ENCODE data around the gene DAPP1.

The DAPP1 gene

GRCh38 chr4:99801005-99801699, 15.5 kb upstream of the DAPP1 start:
- ChIA-PET CTCF (interaction anchor here (0.8 to 9.0 kb wide), 2 partner anchors 10 to 241 kb away, joined by 3 to 79 read pairs; no protein-coding TSS in a partner anchor), POLR2A (no interaction called here)
- no peak for TF ChIP-seq CTCF (IDR thresholded peaks at IDR 0.05; ENCODE audit: control extremely low read depth, extremely low read depth, low read depth, missing control alignments)
- DNase-seq (ENCODE audit: extremely low spot score) = no peak

GRCh38 chr4:99803566-99804101, 13.0 kb upstream of the DAPP1 start:
- TF ChIP-seq CTCF (IDR thresholded peaks at IDR 0.05; ENCODE audit: control extremely low read depth, extremely low read depth, low read depth, missing control alignments) = no peak
- DNase-seq (ENCODE audit: extremely low spot score) = no peak
- ChIA-PET POLR2A (no interaction called here), CTCF (interaction anchor here (1.2 to 9.0 kb wide), 4 partner anchors 7 to 145 kb away, joined by 3 to 79 read pairs (median 3); no protein-coding TSS in a partner anchor)

GRCh38 chr4:99806545-99806944, 10.1 kb upstream of the DAPP1 start:
- ChIA-PET POLR2A (no interaction called here), CTCF (interaction anchor here (1.7 to 2.0 kb wide), 2 partner anchors 78 to 343 kb away, joined by 4 read pairs; no protein-coding TSS in a partner anchor)
- no peak for DNase-seq (ENCODE audit: extremely low spot score)
- TF ChIP-seq CTCF (IDR thresholded peaks at IDR 0.05; ENCODE audit: control extremely low read depth, extremely low read depth, low read depth, missing control alignments) = no peak

GRCh38 chr4:99807666-99808065, 9.0 kb upstream of the DAPP1 start:
- ChIA-PET POLR2A (interaction anchor here (0.6 kb wide), 1 partner anchor 133 kb away, joined by 11 read pairs; no protein-coding TSS in a partner anchor), CTCF (interaction anchor here (0.6 to 6.9 kb wide), 36 partner anchors 8 to 355 kb away, joined by 3 to 79 read pairs (median 4); partner anchors contain the start of genes DAPP1, H2AZ1, LAMTOR3 and TRMT10A)
- no peak for TF ChIP-seq CTCF (IDR thresholded peaks at IDR 0.05; ENCODE audit: control extremely low read depth, extremely low read depth, low read depth, missing control alignments)
- DNase-seq (ENCODE audit: extremely low spot score) = no peak

GRCh38 chr4:99808260-99808857, 8.3 kb upstream of the DAPP1 start:
- POLR2A ChIA-PET = interaction anchor here (0.6 kb wide), 1 partner anchor 132 kb away, joined by 11 read pairs; no protein-coding TSS in a partner anchor
- CTCF ChIA-PET = interaction anchor here (0.6 to 6.9 kb wide), 49 partner anchors 9 to 812 kb away, joined by 3 to 79 read pairs (median 4); partner anchors contain the start of genes DAPP1, DNAJB14, H2AZ1 and LAMTOR3
- DNase-seq (ENCODE audit: extremely low spot score) = peak; percentile 69
- peak; percentile 82 for TF ChIP-seq CTCF (IDR thresholded peaks at IDR 0.05; ENCODE audit: control extremely low read depth, extremely low read depth, low read depth, missing control alignments)

- TF ChIP-seq CTCF (IDR thresholded peaks at IDR 0.05; ENCODE audit: control extremely low read depth, extremely low read depth, low read depth, missing control alignments) = no peak
- no peak for DNase-seq (ENCODE audit: extremely low spot score)
- ChIA-PET CTCF (interaction anchor here (0.7 to 6.9 kb wide), 27 partner anchors 8 to 813 kb away, joined by 3 to 79 read pairs (median 4); partner anchors contain the start of genes C4orf17, DAPP1, DNAJB14 and METAP1), POLR2A (no interaction called here)
Measured at GRCh38 chr4:99809326-99809725, 7.3 kb upstream of the DAPP1 start.

All from GM10248 (cell line).